GM21381 (cell line): ENCODE data around the gene IFNL3.

ENCODE experiments used
- ATAC-seq: cut with Tn5 transposase; IDR thresholded peaks from one replicate; pipeline ENCODE4 v1.9.1; 2021; ENCODE audit warnings: mild to moderate bottlenecking, moderate library complexity; ENCODE audit not compliant: unreplicated experiment

The IFNL3 gene

GRCh38 chr19:39194832-39195542 is 49.8 kb downstream of the IFNL3 start:
- no peak for ATAC-seq

GRCh38 chr19:39193803-39194202 is 51.0 kb downstream of the IFNL3 start:
- ATAC-seq: no peak
